Measurements from ENCODE around the gene ADIG. TPM values are rescaled to one million over a fixed set of nuclear protein-coding genes. Genes with fewer than 3 reads are reported as not detected.

The ADIG gene
- total and polyA plus RNA-seq, 5 donors from 2014 or later = not detected

Other genes with a start within 250 kb of the ADIG start
- not detected for gene LBP, start 234.7 kb upstream of the ADIG start, total RNA-seq
- not detected for gene LBP, start 234.7 kb upstream of the ADIG start, polyA plus RNA-seq
- gene SNHG17, start 145.9 kb upstream of the ADIG start, total RNA-seq = 64.8 TPM
- 10 to 100 TPM; 33.6 to 99.2 (median 88.1) TPM for gene SNHG17, start 145.9 kb upstream of the ADIG start, polyA plus RNA-seq
- 59.1 TPM for gene RALGAPB, start 108.4 kb upstream of the ADIG start, total RNA-seq
- 10 to 100 TPM; 10.7 to 11.4 (median 11.0) TPM for gene RALGAPB, start 108.4 kb upstream of the ADIG start, polyA plus RNA-seq
- gene ARHGAP40, start 20.6 kb downstream of the ADIG start, total RNA-seq = not detected
- gene ARHGAP40, start 20.6 kb downstream of the ADIG start, polyA plus RNA-seq = not detected
- not detected for gene SLC32A1, start 143.3 kb downstream of the ADIG start, total RNA-seq
- gene SLC32A1, start 143.3 kb downstream of the ADIG start, polyA plus RNA-seq = not detected
- 14.5 TPM for gene ACTR5, start 167.3 kb downstream of the ADIG start, total RNA-seq
- 10 to 100 TPM in 2 of 4 donors, 1 to 10 TPM in 2; 6.1 to 12.2 (median 10.3) TPM for gene ACTR5, start 167.3 kb downstream of the ADIG start, polyA plus RNA-seq
- gene PPP1R16B, start 224.5 kb downstream of the ADIG start, total RNA-seq = 84.1 TPM
- 10 to 100 TPM; 16.5 to 26.8 (median 25.0) TPM for gene PPP1R16B, start 224.5 kb downstream of the ADIG start, polyA plus RNA-seq

Data from CD4-positive, CD25-positive, alpha-beta regulatory T cell (primary cell).